NCI-H526 treated with DMSO at 0.1 percent for 48 hours (cell line): ENCODE measurements around the gene MARS2.
"Not testable (repeated sequence)": the region's sequence is repeated elsewhere in the genome, so short reads cannot be mapped to it uniquely, and the experiment has no call there.

ENCODE experiments used
- DNase-seq: peaks from one replicate; lab custom pipeline; 2025; lab: John Stamatoyannopoulos, UW

The MARS2 gene

DNA sequence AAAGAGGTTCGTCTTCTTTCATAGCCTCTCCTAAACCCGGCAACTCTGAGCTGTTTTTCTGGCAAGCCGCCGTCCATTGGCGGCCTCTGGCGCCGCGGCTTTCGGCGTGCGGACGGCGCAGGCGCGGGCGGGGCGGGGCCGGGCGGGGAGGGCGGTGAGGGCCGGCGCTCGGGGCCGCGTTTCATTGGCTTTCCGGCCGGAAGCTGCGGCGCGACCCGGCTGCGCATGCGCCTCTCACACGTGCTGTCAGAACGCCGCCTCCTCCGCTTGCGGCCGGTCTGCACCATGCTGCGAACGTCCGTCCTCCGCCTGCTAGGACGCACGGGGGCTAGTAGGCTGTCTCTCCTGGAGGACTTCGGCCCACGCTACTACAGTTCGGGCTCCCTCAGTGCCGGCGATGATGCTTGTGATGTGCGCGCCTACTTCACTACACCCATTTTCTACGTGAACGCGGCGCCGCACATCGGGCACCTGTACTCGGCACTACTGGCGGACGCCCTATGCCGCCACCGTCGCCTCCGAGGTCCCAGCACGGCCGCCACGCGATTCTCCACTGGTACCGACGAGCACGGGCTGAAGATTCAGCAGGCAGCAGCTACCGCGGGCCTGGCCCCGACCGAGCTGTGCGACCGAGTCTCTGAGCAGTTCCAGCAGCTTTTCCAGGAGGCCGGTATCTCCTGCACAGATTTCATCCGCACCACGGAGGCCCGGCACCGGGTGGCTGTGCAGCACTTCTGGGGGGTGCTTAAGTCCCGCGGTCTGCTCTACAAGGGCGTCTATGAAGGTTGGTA lies at the start of gene MARS2:
Gene MARS2 (plus strand): TSS at position 249 of the 791 bp plus-strand sequence. CDS start 37 bp downstream, at position 286.
- peak; percentile 83 for DNase-seq

- peak; percentile 5 for DNase-seq
Observed at GRCh38 chr2:197657562-197657961, 47.6 kb upstream of the MARS2 start.

- DNase-seq: peak; percentile 85
Observed at GRCh38 chr2:197661626-197662025, 43.5 kb upstream of the MARS2 start.

- DNase-seq: no peak
Observed at GRCh38 chr2:197666277-197666676, 38.9 kb upstream of the MARS2 start.

GRCh38 chr2:197668296-197668695 lies 36.9 kb upstream of the MARS2 start:
- DNase-seq: no peak

DNA sequence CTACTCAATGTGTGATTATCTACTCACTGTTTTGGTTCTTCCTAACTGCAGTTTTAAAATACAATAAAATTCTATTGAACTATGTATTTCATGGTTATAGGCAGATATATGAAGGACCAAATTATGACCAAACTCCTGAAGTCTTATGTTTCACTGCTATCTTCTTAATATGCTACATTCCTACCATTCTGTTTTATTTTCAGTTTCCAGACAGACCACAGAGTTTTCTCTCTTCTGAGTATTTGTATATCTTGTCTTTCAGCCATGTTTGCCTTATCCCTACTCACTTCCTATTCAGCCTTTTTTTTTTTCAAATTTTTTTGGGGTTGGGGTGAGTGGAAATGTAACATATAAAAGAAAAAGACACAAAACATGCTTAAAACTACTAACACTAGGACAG lies 36.1 kb upstream of the MARS2 start:
- no peak for DNase-seq

DNA sequence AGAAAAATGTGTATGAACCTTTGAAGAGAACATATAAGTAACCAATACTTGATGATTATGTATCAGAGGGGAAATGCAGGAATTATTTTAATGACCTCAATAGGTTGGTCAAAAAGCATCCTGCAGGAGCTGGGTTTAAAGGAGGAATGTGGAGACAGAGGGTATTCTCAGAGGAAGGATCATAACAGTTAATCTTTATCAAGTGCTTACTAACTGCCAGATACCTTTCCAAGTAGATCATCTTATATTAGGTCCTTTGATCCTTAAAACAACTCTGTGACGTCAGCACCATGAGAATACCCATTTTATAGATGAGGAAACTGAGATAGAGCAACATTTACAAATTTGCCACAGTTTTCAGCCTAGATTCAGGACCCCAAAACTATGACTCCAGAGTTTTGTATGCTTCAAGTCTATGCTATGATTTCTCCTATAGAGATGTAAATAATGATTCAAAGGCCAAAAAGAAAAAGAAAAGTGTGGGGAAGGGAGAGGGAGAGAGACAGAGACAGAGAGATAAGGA lies 32.7 kb upstream of the MARS2 start:
- DNase-seq: no peak

GRCh38 chr2:197673106-197673505 lies 32.1 kb upstream of the MARS2 start:
- DNase-seq: no peak

DNA sequence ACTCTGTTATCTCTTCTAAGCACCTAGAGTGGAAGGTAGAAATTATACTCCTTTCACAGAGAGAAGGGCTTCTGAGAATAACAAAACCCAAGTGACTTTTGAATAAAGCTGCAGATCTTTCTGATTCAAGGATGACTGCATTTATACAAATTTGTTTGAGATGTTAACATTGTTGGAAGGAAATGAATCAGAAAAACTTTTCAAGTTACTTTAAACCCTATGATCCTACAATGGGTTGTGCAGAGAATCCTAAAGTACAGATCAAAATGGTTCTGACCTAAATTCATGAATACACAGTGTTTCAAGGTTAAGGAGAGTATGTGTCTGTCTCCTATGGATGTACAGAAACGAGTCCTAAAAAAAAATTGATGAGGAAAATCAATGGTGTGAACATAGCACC lies 31.6 kb upstream of the MARS2 start:
- no peak for DNase-seq

DNA sequence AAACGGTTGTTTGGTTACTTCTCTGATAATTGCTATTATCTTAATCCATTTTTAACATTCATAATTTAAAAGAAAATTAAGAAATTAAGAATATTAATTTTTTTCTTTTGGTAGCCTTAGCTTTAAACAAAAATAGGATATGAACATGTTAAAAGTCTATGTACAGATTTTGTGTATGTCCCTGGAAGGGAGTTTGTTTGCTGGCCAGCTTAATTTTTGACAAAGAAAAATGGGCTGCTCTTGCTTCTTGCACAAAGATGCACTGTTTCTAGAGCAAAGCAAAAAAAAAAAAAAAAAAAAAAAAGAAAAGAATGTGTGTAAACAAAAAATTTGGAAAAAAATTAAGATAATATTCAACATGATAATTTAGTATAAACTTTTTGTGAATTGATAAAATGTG lies 31.1 kb upstream of the MARS2 start:
- DNase-seq: no peak

DNA sequence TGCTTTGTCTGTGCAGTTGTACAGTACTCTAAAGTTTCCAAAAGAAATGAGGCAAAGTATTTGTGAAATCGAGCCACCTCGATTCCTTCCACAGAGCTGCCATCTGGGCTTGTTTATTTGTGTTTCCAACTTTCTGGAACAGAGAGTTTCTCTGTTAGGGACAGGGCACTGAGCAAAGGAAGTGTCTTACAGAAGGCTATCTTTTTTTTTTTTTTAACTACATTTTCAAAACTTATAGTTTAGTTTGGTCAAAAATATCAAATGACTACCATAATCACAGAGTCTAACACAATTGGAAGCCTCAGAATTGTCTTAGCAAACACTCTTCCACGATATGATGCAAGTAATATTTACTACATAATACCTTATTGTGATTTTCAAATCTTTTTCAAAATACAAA lies 30.6 kb upstream of the MARS2 start:
- no peak for DNase-seq

GRCh38 chr2:197675246-197675645 lies 29.9 kb upstream of the MARS2 start, which contains the start of gene RFTN2:
RFTN2 (minus strand) TSS chr2:197675587; CDS start chr2:197675458, 129 bp downstream.
- no peak for DNase-seq

DNA sequence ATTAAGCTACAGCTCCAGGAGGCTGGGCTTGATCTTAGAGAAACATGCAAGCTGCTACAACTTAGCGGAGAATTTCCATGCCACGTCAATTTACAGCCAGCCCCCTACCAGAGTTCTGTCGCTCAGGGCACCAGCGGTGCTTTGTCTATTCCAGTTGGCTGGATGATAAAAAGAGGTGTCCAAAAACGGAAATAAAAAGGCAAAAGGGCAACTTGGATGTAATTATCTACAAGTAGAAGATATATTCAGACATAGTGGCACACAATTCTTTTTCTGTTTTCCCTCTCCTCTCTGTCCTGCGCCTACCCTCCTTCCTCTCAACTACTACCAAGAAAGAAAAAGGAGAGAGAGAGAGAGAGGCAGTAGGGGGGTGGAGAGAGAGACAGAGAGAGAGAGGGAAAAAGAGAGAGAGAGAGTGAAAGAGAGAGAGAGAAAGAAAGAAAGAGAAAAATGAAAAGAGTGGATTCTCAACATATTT lies 29.4 kb upstream of the MARS2 start:
- no peak for DNase-seq

GRCh38 chr2:197677056-197677455 lies 28.1 kb upstream of the MARS2 start:
- no peak for DNase-seq

GRCh38 chr2:197677483-197677882 lies 27.7 kb upstream of the MARS2 start:
- DNase-seq: no peak

GRCh38 chr2:197695206-197695605 lies 10.0 kb upstream of the MARS2 start:
- DNase-seq: not testable (repeated sequence)

DNA sequence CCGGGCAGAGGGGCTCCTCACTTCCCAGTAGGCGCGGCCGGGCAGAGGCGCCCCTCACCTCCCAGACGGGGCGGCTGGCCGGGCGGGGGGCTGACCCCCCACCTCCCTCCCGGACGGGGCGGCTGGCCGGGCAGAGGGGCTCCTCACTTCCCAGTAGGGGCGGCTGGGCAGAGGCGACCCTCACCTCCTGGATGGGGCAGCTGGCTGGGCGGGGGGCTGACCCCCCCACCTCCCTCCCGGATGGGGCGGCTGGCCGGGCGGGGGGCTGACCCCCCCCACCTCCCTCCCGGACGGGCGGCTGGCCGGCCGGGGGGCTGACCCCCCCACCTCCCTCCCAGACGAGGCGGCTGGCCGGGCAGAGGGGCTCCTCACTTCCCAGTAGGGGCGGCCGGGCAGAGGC lies 9.2 kb upstream of the MARS2 start:
- DNase-seq: not testable (repeated sequence)

GRCh38 chr2:197696571-197696970 lies 8.6 kb upstream of the MARS2 start:
- DNase-seq: not testable (repeated sequence)

GRCh38 chr2:197699724-197700123 lies 5.4 kb upstream of the MARS2 start:
- DNase-seq: not testable (repeated sequence)

GRCh38 chr2:197700960-197701359 lies 4.2 kb upstream of the MARS2 start:
- no peak for DNase-seq

- no peak for DNase-seq
Observed at GRCh38 chr2:197704434-197705120, 592 bp upstream of the MARS2 start.

DNA sequence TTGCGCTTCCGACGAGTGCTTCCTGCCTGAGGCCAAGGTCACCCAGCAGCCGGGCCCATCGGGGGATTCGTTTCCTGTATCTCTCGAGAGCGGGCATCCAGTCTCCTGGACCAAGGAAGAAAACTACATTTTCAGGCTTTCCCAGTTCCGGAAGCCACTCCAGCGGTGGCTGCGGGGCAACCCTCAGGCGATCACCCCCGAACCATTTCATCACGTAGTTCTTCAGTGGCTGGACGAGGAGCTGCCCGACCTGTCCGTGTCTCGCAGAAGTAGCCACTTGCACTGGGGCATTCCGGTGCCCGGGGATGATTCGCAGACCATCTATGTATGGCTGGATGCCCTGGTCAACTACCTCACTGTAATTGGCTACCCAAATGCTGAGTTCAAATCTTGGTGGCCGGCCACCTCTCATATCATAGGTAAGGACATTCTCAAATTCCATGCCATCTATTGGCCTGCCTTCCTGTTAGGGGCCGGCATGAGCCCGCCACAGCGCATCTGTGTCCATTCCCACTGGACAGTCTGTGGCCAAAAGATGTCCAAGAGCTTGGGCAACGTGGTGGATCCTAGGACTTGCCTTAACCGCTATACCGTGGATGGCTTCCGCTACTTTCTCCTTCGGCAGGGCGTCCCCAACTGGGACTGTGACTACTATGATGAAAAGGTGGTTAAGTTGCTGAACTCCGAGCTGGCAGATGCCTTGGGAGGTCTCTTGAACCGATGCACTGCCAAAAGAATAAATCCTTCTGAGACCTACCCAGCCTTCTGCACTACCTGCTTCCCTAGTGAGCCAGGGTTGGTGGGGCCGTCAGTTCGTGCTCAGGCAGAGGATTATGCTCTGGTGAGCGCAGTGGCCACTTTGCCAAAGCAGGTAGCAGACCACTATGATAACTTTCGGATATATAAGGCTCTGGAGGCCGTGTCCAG lies 1.0 kb downstream of the MARS2 start:
- no peak for DNase-seq
